Kidney tubule cell (primary cell): ENCODE measurements around the gene PPM1A.

ENCODE experiments used
- DNase-seq: peaks from one replicate; pipeline ENCODE4 v3.0.0-alpha.2; 2018; ENCODE audit warnings: low spot score

Gene PPM1A

DNA sequence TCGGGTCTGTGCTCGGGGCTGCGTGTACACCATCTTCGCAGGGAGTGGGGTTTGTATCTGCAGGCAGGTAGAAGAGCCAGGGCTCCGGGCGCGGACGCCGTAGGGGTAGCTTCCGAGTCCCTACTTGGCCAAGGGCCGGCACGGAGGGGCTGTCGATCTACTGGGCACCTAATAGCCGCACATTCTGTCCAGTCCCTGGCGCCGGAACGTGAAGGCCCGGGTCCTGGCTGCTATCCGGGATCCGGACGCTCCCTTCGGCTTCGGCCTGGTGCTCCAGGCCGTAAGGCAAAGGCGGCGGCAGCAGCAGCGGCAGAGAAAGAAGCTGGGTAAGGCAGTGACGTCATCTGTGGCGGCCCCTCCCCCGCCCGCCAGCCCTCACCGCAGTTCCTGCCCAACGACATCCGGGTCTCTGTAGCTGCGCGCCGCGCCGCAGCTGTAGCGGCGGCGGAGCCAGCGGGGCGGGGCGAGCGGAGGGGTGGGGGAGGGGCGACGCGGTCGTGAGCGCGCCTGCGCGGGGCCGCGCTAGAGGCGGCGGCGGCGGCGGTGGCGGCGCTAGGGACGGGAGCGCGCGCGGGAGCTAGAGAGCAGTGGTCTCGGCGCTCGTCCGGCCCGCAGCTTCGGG, at the start of gene PPM1A:
PPM1A (plus strand) TSS at position 525 of the 622 bp plus-strand sequence. CDS start 33,483 bp downstream, outside the sequence.
- peak; percentile 97 for DNase-seq

DNA sequence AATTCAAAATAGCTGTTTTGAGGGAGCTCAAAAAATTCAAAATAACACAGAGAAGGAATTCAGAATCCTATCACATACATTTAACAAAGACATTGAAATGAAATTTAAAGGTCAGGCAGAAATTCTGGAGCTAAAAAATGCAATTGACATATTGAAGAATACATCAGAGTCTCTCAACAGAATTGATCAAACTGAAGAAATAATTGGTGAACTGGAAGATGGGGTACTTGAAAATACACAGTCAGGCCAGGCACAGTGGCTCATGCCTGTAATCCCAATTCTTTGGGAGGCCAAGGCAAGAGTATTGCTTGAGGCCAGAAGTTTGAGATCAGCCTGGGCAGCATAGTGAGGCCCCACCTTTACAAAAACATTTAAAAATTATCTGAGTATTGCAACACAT, 49.7 kb upstream of the PPM1A start:
- DNase-seq, result no peak

DNA sequence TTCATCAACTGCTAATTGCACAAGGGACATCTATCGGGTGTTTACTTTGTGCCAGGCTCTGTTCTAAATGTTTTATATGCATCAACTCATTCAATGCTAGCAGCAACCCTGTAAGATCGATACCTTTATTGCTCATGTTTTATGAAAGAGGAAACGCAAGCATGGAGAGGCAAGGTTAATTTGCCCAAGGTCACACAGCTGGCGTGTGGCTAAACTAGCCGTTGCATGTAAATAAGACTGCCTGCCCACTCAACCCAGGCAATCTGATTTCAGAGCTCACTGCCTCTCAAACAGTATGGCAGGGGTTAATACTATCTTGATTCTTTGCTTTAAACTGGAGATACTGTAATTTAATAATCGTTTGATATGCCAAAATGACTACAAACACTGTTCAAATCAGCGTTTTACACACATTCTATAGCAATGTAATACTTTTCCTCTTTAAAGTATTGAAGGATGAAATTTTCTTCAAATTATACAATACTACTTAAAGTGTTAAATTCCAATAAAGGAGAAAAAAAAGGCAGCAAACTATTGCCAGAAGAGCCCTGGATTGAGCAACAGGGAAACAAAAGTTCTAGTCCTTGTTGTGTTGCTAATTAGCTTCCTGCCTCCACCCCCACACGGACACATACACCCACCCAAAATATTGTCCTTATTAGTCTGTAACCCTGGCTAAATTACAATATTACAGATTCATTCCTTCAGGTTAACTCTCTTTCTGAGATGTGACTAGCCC, 44.7 kb upstream of the PPM1A start:
- DNase-seq, result no peak

DNA sequence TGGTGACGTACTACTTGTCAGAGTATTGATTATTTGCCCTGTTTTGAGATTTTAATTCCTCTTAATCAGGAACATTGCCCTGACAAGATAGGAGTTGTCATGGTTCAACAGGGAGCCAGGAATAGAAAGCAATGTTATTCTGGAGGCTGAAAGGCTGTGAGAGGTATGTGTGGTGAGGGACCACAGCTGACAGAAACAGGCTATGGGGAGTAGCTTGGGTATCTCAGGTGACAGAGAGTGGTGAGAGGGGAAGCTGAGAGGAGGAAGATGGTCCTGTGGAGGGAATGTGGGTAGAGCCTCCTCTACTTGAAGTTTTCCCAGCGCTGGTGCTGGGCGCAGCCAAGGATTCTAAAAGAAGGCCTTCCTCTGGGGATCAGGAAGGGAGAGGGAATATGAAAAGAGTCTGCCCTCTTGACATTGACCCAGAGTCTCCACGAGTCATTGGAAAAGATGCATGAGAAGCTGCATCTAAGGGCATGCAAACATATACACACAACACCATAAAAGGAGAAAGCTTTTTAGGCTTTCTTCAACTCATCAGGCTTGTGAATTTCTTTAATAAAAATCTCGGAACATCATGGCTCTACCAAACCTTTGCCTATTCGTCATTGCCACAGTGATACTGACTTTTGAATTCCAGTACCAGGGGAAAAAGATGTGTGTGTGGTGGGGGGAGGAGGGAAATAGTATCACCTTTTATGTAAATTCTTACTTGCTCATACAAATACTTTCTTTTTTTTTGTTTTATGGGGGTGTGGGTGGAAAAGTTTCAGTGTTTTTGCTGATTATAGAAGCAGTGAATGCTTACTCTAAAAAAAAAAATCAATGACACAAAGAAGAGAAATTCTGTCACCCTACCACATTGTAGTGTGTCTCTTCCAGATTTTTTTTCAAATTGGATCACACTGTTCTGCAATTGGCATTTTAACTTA, 43.9 kb upstream of the PPM1A start:
- DNase-seq, result no peak

DNA sequence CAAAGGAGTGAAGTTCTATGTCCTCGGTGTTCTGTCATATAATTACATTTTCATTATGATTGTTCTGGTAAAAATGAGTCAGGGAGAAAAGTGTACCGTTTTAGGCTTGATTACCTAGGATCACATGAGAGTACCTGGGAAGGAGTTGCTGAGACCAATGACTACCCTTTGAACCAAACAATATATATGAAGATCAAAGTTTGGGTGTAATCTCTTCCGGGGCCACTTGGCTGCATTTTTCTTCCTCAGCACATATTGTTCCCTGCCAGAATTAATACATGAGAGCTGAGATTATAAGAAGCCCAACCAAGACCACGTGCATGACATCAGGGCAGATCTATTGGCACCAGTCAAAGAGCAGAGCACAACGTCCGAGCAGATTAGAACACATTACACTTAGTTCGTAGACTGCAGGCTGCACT, 42.8 kb upstream of the PPM1A start:
- DNase-seq, result no peak

DNA sequence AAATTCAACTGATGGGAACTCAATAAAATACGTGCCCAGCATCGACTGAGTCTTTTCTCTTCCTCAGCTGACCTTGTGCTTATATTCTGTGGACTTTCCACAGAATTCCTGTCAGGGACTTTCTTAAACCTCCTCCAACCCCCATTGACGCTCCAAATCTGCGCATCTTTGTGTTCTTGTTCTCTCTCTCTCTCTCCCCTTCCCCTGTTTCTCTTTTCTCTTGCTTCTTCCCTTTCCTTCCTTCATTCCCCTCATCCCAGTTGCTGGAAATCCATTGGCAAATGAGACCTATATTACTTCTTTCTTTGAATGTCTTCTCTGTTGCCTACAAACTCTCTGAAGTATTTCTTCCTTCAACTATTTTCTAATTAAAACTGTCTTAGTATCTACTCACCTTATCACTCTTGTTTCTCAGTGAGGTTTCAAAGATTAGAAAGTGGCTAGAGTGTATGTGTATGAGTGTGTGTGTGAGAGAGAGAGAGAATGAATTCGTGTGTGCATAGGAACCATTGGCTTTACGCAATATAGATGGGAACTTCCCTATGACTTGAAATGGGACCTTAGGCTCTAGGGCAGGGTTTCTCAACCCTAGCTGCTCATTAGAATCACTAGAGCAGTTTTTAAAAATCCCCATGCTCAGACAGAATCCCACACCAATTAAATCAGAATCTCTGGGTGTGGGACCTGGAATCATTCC, 42.0 kb upstream of the PPM1A start:
- DNase-seq, result no peak

DNA sequence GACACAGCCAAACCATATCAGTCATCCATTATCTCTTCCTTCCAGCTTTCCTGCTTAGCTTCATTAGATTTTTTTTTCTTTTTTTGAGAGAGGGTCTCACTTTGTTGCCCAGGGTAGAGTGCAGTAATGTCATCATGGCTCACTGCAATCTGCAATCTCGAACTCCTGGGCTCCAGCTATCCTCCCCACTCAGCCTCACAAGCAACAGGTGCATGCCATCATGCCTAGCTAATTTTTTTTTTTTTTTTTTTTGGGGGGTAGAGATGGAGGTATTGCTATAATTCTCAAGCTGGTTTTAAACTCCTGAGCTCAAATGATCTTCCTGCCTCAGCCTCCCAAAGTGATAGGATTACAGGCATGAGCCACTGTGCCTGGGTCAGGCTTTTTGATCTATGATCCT, 38.3 kb upstream of the PPM1A start:
- DNase-seq, result no peak

DNA sequence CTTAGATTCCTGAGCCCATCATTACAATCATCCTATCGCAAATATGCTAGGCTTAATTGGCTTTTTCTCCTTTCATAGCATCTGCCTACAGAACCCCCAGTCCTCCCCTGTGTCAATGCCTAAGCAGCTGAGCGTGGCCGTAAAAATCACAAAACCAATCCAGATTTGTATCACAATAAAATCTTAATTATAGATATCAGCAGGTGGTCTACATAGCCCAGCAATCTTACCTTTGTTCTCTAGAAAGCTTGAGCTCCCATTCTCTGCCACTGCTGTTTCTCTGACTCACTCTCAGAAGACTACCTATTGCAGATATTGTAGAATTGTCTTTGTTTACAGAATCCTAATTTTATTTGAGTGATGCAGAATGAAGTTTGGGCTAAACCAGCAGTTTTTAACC, 37.9 kb upstream of the PPM1A start:
- no peak for DNase-seq

DNA sequence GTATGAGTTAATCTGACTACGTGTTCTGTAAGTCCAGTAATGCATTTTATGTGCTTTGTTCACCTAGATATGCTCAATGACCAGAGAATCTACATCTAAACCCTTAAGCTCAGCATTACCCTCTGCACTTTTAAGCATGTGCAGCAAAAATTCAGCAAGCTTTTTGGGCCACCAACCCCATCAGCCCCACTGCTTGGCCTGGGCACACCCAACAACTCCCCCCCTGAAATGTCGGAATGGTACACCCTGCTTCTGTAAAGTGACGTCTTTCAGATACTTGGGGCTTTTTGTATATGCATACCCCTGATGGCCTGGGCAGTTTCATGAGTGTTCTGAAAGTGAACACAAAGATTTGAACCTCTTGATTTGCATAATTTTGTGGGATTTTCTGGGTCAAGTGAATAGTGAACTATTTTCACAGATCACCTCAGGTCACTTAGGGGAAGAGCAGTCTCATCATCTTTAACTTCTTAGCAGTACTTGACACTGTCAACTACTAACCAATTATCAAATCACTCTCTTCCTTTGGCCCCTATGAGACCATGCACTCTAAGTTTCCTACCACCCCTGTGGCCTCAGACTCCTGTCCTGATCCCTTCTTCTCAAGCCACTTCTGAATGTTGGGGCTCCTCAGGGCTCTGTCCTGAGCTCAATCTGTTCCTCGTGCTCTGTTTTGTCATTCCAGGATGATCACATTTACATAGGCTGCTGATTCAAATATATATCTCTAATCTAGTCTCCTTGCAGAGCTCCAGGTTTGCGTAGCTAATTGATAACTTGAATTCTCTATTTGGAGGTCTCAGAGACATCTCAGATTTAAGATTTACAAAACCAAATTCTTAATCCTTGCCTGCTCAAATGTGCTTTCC, 36.3 kb upstream of the PPM1A start:
- DNase-seq, result no peak

DNA sequence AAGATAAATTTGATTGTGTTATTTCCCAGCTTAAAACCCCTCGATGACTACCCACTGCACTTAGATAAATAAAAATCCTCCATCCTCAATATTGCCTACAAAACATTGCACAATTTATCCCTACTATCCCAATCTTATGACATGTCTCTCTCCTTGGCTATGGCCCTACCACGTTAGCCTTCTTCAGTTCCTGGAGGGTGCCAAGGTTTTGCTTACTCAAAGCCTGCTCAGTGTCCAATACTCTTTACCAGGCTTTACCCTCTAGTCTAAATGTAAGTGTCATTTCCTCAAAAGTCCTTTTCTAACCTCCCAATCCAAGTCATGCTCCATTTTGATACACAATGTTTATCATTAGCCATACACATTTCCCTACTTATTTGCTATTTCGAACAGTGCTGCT, 35.0 kb upstream of the PPM1A start:
- DNase-seq, result no peak

DNA sequence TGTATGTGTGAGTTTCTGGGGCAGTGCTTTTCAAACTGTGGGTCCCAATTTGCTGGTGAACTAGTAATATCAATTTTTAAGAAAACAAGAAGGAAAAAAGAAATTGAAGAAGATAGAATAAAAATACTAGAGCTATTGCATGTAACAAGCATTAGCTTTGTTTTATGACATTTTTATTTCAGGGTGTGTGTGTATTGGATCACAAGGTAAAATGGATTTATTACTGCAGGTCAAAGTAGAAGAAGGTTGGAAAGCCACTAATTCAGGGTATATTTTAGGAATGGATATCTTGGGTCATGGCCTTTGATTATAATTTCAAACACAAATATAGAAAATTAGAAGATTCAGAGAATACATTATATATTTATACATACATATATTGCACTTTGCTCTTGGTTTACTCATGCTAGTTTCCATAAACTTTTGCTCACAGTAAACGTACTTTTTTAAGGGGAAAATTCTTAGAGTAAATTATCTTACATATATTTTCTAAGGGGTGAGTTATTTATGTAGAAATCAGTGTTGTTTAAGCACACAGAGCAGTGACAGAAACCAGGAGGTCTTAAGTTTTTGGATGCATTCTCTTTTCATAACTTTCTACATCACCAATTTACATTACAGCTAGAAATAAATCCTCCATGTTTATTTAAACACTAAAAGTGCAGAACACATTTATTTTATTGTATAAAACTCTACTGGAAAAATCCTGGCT, 34.5 kb upstream of the PPM1A start:
- no peak for DNase-seq

DNA sequence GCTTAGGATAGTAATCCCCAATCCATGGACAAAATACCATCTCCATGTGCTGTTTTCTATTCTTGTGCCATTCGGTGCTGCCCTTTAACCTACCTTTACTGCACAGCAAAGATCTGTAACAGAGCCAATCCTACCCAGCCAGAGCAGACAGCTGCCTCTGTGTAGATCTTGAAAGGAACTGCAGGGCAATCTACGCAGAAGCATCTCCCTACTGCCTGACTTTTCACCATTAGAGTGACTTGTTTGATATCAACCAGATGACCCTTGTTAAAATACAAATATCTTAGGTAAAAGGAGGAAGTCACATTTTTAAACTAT, 33.9 kb upstream of the PPM1A start:
- DNase-seq, result no peak

DNA sequence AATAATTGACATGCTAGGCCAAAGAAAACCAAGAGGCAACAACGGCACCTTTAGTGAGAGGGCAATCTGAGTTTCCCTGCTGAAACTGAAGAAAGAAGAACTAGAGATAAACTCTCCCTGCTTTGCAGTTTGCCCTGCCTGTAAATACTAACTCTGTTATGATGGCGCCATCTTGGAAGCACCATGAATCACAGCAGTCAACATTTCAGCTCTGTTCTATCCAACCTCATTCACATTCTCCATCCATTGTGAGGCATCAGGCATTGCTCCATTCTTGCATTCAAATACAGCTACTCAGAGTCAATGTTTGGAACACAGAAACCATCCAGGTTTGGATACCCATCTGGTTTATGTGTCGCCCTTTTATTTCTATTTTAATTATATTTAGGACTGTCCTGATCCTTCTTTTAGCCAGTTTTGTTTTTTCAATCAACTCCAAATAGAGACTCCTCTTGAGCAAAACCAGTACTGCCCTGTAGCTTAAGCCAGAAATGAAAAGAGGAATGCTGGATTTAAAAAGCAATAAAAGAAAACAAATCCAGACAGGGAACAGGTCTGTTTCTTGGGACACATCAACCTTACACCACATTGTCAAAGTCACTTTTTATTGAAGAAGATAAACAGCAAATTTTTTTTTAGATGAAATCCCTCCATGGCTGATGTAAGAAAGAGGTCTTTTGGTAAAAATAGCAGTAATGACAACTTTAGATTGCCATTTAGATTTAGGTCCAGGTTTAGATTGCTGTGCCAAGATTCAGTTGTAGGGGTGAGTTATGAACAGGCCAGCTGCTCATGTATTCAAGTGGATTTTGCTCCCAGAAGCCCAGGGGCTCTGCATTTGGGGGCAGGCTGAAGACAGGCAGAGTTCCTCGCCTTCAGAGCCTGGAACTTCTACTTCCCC, 33.3 kb upstream of the PPM1A start:
- DNase-seq, result no peak

DNA sequence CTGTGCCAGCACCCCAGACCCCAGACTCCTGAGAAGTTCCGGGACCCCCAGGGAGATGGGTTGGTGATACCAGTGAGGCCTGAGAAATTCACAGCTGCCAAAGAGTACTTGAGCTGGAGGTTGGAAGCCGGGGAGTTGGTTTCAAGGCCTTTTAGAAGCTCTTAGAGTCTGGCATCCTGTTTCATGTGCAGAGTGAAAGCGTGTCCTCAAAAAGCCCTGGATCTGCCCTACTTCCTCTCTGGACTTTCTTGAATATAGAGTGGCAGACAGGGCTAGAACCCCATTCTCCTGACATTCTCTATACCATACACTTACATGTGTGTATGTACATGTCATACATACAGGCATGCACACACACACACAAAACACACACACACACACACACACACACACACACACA, 31.3 kb upstream of the PPM1A start:
- no peak for DNase-seq

DNA sequence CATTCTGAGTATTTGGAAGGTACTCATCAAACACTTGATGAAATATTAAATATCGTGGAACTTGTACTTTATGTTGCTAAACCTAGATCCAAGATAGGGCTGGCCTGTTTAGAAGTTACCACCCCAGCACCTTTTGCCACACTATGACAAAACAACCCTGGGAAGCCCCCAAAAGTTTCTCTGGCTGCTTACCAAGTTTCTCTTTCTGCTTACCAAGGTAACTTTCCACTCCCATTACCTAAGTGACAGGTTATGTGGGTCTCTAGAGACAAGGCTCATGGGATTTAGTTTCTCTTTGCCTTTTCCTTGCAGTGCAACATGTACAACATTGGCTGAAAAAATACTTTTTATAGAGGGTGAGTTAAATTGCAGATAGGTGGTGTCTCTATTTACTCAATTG, 28.9 kb upstream of the PPM1A start:
- DNase-seq, result no peak

DNA sequence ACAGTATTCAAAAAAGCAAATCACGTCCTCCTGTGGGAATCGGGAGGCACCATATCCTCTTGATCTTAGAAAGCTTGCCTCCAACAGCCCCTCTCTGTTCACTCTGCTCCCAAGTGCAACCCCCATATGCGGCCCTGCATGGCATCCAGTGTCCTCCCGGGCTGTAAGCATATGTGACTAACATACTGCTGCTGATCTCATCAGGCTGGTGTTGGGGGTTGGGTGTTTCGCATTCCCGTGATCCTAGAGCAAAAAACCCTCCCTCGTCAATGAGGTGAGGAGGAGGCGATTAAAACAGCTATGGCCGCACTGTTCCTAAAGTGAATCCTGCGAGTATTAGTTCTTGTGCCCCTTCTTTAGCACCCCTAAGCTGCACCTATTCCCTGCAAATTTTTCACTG, 28.1 kb upstream of the PPM1A start:
- no peak for DNase-seq

DNA sequence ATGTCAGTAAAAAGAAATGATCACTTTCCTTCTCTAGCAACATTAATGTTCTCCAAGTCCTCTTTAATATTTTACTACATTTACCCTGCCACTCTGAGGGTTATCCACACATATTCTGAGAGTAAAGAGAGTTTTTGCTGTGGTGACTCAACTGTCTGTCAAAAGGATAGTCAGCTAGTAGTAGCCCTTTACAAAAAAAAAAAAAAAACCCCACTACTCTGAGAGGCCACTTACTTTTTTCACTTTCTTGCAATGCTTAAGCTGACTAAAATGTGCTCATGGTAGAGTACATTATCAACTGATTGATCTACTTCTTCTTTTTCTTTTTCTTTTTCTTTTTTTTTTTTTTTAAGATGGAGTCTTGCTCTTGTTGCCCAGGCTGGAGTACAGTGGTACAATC, 27.6 kb upstream of the PPM1A start:
- no peak for DNase-seq

DNA sequence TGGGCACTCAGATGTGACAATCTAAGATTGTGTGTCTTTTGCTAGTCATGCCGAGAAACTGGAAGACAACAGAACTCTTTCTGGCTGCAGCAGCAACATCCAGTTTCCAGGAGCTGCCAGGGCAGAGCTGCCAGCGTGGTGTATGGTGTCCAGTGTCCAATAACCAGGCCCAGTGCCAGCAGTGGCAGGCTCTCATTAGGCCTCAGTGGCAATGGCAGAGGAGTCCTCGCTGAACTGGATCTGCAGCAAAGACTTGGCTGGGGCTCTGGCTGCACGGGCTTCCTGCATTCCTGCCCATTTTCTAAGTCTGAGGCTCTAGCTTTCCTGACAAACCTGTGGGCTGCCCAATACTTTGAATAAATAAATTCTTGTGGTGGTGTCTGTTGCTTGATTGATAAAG, 26.2 kb upstream of the PPM1A start:
- no peak for DNase-seq

DNA sequence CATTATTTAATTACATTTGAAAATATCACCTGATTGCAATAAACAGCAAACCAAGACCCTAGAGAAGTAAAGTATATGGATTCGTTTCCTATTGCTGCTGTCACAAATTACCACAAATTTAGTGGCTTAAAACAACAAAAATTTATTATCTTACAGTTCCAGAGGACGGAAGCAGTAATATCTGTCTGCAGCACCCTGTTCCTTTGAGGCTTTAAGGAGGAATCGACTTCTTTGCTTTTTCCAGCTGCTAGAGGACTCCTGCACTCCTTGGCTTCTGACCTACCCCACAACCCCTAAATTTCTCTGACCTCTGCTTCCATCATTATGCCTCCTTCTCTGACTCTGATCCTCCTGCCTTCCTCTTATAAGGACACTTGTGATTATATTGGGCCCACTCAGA, 23.8 kb upstream of the PPM1A start:
- DNase-seq, result no peak

DNA sequence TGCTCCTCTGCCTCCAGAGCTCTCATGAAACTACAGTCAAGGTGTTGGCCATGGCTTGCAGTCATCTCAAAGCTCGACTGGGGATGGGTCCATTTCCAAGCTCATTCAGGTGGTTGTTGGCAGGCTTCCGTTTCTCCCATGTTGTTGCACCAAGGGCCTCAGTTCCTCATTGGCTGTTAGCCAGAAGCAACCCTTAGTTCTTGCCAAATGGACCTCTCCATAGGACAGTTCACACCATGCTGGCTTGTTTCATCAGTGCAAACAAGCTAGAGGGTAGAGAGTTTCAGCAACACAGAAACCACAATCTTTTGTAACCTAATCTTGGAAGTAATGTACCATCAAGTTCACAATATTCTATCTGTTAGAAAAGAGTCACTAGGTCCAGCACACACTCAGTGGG, 22.7 kb upstream of the PPM1A start:
- DNase-seq, result no peak
